ENCODE measurements around the gene LRRC8C.
A peak's percentile ranks its signal among the peaks of the same experiment; 100 is the strongest.
"Not testable (repeated sequence)": the region's sequence is repeated elsewhere in the genome, so short reads cannot be mapped to it uniquely, and the experiment has no call there.

LRRC8C gene

DNA sequence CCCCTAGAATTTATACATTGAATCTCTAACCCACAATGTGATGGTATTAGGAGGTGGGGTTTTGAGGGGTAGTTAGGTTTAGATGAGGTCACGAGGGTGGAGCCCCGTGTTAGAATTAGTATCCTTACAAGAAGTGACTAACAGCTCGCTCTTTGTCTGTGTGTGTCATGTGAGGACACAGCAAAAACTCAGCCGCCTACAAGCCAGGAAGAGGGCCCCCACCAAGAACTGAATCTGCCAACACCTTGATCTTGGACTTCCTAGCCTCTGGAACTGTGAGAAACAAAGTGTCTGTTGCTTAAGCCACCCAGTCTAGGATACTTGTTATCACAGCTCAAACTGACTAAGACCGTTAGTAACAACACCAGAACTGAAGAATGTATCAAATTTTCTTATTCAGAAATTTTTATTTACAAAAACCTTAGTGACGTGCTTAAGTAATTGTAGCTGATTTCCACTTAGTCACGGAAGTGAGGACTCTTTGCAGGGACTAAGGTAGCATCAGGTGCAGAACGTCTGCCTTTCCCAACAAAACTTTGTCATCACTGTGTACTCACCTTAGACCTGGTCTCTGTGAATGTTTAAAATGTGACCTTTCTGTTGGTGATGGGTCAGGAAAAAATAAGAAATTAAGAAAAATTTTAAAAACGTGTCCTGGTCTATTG, 24.5 kb upstream of the LRRC8C start:
- no peak for DNase-seq

DNA sequence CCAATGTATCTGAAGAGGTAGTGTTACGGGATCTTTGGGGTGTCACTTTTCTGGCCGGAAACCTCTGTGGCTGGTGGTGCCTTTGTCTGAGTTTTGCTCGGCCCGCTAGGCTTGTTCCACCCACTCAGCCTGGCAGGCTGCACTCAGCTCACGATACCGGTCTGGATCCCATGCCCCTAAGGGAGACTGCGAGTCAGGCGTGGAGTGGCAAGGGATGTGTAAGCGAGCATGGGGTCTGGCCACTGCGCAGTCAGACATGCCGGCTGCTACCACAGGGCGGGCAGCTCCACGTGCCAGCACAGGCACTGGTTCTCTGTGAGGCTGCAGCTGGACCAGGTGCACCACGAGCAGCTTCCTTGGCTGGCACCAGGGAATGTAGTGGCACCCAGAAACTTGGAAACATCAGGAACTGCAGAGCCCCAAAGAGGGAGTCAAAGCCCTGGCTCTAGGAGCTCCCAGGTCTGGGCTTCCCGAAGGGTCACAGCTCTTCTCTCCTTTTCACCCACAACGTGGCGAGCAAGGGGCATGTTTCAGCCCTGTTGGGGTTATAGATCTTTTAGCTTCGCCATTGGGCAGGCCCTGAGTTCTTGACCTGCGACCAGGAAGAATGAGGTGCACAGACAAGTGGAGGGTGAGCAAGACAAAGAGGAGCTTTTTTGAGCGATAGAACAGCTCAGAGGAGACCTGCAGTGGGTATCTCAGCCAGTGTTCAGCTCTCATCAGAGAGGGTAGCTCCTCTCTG, 23.8 kb upstream of the LRRC8C start:
- no peak for DNase-seq

DNA sequence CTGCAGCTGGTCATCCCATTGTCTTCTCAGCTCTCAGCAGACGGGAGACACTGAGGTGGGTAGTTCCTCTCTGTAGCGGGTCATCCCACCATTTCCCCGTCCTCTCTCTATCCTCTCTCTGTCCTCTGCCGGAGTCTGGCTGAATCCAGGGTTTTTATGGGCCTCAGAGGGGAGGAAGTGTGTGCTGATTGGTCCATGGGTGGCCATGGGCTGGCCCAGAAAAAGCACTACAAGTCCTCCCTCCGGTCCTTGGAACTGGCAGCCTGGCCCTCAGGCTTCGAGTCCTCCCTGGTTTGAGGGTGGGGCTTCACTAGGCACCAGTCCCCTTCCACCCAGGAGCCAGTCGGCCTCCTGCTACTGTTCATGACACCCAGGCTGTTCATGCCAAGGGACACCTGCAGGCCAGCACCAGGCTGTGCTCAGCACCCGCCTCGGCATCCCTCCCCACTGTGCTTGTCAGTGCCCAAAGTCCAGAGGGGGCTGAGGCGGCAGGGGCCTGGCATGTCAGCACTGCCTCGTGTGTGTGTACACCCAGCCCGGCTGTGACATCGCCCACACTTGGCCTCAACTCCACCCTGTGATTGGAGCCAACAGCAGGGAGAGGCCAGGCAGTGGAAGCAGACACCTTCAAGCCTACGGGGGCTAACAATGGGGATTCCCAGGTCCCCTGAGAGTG, 23.0 kb upstream of the LRRC8C start:
- DNase-seq: no peak

DNA sequence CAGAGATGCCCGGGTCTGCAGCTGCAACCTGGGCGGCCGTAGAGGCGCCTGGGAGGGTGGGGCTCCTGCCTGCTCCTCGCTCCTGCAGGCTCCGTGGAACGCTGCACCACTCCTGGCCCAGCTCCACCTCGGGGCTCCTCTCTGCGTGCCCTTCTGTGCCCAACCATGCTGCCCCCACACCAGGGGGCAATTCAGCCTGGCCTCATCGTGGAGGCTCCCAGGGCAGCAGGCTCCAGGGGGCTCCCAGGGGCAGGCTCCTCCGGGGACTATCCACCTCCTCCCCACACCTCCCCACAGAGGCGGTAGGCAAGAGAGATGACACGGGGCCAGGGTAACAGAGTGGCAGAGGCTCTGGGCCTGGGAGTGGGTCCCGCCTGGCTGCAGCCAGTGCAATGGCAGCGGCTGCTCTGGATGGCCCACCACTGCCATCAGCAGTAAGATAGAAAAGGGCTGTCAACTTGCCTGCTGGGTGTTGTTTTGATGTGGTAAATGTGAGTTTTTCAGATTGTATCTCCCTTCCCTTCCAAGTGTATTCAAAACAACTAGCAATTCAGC, 22.4 kb upstream of the LRRC8C start:
- no peak for DNase-seq

DNA sequence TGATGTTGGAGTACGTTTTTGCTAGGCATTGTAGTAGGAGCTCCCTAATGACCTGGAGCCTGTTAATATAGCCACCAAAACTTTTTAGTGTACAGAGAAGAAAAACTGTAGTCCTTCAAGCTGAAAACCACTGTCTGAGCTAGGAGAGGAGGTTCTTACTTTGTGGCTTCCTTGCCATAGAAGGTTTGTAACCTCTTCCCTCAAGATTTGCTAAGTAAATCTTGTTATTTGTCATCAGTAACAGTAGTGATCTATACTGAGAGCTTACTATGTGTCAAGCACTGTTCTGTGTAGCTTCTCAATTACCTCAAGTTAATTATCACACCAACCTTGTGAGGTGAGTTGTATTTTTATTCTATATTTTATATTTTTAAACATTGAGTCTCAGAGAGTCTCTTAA, 21.2 kb upstream of the LRRC8C start:
- DNase-seq: no peak

DNA sequence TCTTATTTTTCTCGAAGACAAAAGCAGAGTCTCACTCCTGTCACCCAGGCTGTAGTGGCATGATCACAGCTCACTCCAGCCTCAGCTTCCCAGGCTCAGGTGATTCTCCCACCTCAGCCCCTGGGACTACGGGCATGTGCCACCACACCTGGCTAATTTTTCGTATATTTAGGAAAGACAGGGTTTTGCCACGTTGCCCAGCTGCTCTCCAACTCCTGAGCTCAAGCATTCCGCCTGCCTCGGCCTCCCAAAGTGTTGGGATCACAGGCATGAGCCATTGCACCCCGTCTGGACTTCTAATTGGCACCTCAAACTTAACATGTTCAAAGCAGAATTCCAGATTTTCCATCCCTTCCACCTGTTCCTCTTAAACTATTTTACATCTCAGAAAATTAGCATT, 19.0 kb upstream of the LRRC8C start:
- DNase-seq: no peak

DNA sequence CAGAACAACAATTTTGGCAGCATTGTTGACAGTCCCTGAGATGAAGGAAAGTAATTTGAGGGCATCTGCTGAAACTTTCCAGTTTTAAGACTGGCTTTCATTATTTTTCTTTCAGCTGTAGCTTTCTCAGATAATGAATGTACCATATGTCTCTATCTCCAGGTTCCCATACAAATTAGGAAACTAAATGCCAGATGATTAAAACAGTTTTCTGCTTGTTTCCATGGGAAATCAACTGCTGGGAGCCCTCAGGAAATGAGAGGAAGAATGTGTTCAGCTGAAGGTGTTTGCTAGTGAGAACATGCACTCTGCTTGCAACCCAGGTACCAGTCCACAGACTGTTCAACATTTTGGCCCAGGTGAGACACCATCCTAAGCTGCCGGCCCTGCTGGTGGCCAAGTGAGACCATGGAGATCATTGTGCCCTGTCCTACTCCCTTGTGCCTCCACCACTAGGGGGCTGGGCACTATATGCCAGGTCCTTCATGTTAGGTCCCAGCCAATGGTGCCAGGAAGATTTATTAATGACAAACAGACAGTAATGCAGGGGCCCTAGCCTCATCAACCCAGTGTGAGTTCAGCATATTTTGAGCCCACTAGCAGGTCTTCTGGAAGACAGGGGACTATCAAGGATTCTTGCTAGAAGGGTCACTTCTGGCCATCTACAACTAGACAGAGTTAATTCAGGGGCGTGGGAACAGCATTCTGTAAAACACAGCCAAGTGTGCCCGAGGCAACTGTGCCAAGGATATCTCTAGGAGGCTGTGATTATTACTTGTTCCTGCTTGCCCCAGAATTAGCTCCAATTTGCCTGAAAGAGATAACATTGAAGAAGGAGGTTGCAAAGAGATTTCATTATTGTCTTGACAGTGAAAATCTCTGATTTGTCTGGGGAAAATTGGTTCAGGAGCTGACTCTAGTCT, 17.0 kb upstream of the LRRC8C start:
- no peak for DNase-seq

DNA sequence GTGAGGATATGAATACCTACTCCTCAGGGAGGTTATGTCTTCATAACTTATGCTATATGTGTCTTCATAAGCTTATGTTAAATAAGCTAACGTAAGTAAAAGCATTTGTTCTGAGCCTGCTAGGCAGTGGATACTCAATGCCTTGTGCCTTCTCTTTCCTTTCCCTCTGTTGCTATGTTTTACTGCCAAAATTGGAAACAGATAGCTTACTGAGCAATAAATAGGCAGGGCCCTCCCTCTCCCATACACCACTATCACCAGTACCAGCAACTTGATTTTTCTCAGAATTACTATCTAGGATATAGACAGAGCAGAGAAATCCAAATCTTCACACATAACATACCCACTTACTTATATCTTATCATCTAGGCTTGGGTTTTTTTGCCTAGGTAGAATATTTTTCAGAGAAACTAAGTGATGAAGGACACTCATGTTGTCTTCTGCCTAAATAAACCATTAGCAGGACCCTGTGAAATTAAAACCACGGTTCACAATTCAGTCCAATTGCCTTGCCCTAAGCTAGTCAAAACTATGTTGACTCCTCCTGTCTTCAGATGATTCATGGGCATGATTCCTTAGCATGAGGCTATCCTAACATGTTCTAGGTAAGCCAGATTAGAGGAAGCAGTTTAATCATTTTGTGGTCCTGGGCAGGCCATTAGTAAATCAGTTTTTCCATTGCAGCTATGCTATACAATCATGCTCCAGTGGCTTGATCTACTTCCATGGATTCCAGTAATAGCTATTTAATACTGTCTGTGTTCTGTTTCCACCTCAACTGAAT, 15.9 kb upstream of the LRRC8C start:
- DNase-seq: no peak

DNA sequence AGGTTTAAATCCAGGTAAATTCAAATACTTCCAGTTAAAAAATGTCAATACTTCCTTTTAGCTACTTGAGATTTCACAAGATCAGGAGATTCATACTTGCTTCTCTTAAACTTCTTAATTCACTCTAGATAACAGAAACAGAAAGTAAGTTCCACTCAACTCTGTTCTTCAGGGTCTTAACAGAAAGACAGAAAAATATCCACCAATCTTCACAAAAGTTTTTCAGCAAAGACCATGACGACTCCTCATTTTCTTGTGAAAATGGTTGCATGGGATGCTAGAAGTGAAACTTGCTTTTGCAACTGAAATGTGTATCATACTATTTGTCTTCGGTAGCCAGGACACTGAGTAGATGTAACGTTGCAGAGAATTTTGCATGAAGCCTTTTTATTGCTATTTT, 12.3 kb upstream of the LRRC8C start:
- no peak for DNase-seq

DNA sequence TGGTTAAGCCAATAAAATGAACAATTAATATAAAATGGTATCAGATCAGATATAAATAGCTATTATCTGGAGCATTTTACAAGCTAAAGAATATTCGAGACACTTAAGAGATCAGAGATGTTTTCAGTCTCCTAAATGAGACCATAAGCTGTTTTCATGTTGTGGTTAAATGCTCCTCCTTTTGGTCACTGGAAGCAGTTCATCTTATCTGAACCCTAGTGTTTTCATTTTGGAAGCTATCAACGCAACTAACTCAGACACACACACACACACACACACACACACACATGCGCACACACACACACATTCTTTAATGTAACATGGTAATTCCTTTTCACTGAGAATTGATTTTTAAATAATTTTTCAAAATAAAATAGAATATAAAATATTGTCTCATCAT, 10.0 kb upstream of the LRRC8C start:
- DNase-seq: no peak

DNA sequence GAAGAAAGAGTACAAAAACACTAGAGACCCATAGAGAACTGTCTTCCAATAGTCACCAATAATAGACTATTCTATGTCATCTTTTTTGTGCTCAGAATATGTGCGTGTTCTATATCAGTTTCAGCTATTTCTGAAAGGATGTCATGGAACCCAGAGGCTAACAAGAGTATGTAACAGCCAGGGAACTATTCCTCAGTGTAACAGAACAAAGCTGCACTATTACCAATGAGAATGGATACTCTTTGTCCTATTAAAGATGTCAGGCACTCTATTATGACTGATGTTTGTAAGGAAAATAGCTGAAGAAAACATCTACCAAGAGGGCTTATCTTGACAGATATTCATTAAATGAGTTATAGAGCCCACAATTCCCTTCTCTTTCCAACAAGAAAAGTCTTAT, 8.6 kb upstream of the LRRC8C start:
- no peak for DNase-seq

DNA sequence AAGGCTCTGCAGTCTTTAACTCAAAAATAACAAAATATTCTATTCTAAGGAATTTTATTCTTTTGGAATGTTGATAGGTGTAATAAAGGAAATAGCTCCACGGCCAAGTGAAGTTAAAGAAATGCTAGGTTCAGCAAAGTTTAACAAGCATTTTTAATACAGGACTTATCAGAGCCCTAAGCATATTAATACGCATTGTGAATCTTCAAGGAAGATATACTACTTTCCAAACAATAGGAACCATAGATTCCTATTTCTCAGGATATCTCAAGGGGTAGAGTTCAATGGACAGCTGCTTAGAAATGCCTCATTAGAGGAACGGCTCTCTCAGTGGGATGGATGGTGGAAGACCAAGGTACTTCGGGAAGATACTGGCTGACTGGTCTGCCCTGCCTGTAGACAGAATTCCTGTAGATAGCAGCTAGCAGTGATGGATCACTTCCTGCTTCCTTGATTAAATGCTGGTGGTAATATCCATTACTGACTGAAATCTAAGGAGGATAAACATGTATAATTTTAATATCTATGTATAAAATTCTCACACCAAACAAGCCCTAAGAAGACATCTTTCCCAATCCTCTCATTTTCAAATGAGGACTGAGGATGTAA, 8.1 kb upstream of the LRRC8C start:
- DNase-seq: no peak

DNA sequence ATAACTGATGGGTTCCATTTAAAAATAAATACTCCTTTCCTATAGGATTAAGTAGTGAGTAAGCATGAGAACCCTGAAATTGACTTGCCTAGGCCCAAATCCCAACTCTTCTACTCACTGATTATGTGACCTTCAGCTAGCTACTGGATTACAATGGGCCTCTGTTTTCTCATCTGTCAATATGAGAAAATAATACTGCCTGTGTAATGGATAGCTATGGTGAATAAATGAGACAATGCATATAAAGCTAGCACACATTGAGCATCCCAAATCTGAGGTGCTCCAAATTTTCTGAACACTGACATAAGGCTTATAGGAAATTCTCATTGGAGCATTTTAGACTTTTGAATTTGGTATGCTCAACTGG, 5.3 kb upstream of the LRRC8C start:
- DNase-seq: no peak

DNA sequence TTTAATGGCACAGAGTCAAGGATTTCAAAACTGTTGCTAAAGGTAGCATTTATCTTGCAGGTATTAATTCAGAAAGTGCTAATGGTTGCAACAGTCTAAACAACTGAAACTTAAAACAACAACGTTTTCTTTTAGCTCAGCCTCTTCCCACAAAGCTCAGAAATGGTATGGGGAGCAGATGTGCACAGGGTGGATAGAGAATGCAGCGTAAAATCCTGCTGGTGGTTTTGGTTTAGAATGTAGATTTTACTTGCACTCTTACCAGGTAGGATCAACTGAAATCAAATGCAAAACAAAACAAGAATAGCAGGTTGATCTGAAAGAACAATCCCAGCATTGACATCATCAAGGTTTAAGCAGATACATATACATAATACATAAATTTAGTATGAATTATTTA, 3.8 kb upstream of the LRRC8C start:
- no peak for DNase-seq

DNA sequence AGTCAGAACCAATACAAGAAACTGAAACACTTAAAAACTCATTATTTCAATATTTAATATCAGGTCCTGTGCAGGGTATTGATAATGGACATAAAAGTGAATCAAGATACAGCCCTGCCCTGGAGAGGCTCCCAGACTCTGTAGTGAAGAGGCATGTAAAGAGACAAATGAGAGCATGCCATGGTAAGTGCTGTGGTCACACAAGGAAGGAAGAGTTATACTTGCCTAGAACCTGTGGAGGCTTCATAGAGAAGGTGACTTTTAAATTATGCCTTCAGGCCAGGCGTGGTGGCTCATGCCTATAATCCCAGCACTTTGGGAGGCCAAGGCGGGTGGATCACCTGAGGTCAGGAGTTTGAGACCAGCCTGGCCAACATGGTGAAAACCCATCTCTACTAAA, 3.3 kb upstream of the LRRC8C start:
- DNase-seq: not testable (repeated sequence)

DNA sequence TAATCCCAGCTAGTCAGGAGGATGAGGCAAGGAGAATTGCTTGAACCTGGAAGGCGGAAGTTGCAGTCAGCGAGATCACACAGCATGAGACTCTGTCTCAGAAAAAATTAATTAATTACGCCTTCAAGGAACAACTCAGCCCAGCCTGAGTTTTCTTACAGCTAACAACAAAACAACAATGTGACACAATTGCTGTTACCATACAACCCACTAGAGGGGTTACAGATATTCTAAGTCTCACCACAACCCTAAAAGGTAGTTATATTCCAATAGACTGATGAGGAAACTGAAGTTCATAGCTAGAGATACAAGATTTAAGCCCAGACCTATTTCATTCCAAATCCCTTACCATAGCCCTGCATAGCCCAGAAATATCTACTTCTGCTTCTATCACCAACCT, 2.9 kb upstream of the LRRC8C start:
- no peak for DNase-seq

DNA sequence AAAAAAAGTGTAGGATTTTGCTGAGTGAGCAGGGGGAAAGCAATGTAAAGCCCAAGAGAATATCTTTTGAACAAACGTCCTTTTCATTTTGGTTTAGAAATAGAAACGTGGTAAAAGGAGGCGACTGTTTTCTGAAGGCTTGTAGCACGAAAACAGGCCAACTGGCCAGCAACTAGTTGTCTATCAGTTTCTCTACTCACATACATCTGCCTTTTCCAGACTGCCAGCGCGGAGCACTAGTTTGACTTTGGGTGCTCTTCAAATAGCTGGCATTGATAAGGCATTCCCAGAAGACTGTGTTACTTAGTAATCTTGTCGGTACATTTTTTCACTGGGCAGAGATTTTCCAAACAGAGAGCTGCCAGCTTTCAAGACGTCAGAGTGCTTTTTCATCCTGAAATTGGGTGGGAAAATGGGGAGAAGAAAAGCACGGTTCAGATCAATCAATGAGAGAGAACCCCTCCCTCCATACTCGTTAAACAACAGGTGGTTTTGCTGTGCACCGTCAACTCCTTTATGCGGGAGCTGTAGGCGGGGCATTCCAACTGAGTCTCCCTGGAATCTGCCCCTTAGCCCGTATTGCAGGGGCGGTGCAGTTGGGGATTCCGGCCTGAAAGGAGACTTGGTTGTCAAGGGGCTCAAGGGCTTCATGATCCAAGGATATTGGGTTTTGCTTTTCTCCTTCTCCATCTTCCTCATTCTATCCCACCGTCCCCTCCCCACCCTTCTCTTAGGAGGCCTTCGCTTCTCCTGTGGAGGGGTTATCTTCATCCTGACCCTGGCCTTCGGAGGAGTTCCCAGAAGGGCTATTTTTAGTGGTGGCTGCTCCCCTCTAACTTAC, 884 bp upstream of the LRRC8C start:
- DNase-seq: peak; percentile 51

DNA sequence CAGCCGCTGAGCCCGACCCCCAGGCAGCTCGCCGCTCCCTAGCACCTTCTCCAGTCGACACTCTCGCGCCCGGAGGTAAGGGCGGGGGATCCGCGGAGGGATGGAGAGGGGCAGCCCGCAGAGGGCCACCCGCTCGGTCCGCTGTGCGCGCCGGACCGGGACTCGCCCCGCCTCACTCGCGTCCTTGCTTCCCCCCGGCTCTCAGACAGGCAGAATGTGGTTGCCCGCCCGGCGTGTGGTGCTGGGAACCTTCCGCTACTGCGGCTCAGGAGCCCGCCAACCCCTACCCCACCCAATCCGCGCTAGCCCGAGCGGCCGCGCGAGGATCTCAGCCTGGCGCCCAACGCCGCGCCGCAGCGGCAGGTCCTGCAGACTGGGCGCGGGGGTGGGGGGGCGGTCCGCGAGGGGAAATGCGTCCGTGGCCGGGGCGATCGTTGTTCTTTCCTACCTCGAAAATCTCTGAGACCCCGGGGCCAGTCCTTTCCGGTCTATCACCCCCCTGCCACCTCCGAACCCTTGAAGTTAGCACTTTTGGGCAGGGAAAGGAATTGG, 404 bp downstream of the LRRC8C start:
- peak; percentile 67 for DNase-seq

DNA sequence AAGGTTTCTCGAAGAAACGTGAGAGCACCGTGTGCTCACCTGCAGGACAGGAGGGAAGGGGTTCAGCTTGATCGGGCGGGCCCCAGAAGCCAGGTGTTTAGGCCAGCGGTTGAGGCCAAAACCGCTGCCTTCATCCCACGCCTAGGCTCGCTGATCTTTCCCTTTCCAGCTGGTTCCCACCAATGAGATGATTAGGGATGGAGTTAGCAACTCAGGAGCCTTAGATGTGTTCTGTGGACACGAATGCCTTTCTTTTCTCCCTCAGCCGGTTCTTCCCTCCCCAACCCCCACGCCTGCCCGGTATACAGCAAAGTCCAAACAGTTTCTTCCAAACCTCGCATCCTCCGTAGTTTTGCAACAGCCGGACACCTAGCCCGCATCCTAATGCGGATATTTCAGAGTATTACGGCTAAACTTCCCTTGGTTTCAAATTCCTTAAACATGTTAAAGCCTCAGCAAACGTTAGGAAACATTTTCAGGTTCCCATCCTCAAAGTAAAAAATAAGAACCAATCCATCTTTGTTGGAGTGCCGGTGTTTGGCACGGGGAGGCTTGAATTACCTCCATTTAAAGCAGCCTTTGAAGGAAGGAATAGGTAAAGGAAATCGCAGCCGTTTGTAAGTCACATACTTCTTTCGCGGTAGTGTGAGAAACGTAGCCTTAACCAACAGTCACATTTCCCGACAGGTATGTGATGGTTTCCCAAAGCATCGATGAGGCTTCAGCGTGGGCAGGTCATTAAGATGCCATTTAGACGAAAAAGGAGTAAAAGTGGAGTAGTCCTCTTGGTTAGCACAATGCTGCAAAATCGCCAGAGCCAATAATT, 1.1 kb downstream of the LRRC8C start:
- peak; percentile 67 for DNase-seq
